MM.1S (cell line): ENCODE measurements around the gene PLXDC2.

Experiments used
- DNase-seq: peaks from one replicate; pipeline ENCODE4 v3.0.0-alpha.2; 2015
- H2AFZ ChIP-seq: fragments of 300-600 bp; sonication (generic); 2 replicates; pipeline ENCODE4 v1.6.0; 2016; ENCODE audit warnings: antibody characterized with exemption, low read length
- H3F3A ChIP-seq: fragments of 300-600 bp; sonication (generic); 2 replicates; pipeline ENCODE4 v1.6.1; 2016; ENCODE audit warnings: mild to moderate bottlenecking, antibody characterized with exemption, low read length, moderate library complexity, mixed read lengths; ENCODE audit not compliant: insufficient read depth
- H3K27ac ChIP-seq: fragments of 300-600 bp; sonication (generic); 2 replicates; pipeline ENCODE4 v1.5.1; 2016; ENCODE audit warnings: mild to moderate bottlenecking, low read length
- H3K27me3 ChIP-seq: fragments of 300-600 bp; sonication (generic); replicated peaks from 2 replicates; pipeline ENCODE4 v1.6.0; 2016; ENCODE audit warnings: low read length; ENCODE audit not compliant: insufficient read depth
- H3K36me3 ChIP-seq: fragments of 300-600 bp; sonication (generic); replicated peaks from 2 replicates; pipeline ENCODE4 v1.6.1; 2016; ENCODE audit warnings: mild to moderate bottlenecking, low read length, mixed read lengths; ENCODE audit not compliant: insufficient read depth
- H3K4me1 ChIP-seq: fragments of 300-600 bp; sonication (generic); 2 replicates; pipeline ENCODE4 v1.6.1; 2016; ENCODE audit warnings: low read length, mixed read lengths
- H3K4me2 ChIP-seq: fragments of 300-600 bp; sonication (generic); 2 replicates; pipeline ENCODE4 v1.6.0; 2016; ENCODE audit warnings: low read depth, low read length
- H3K4me3 ChIP-seq: fragments of 300-600 bp; sonication (generic); 2 replicates; pipeline ENCODE4 v1.5.1; 2016; ENCODE audit warnings: low read length, mixed read lengths
- H3K79me2 ChIP-seq: fragments of 300-600 bp; sonication (generic); 2 replicates; pipeline ENCODE4 v1.6.1; 2016; ENCODE audit warnings: mixed run types, low read length, mixed read lengths
- H3K9ac ChIP-seq: fragments of 300-600 bp; sonication (generic); 2 replicates; pipeline ENCODE4 v1.6.1; 2016; ENCODE audit warnings: low read length, mixed read lengths
- H3K9me2 ChIP-seq: fragments of 300-600 bp; sonication (generic); replicated peaks from 2 replicates; pipeline ENCODE4 v1.6.1; 2016; ENCODE audit warnings: mild to moderate bottlenecking, low read length, mixed read lengths; ENCODE audit not compliant: insufficient read depth
- H3K9me3 ChIP-seq: fragments of 300-600 bp; sonication (generic); replicated peaks from 2 replicates; pipeline ENCODE4 v1.6.1; 2016; ENCODE audit warnings: mild to moderate bottlenecking, low read length, mixed read lengths; ENCODE audit not compliant: insufficient read depth
- H4K20me1 ChIP-seq: fragments of 300-600 bp; sonication (generic); 2 replicates; pipeline ENCODE4 v1.6.1; 2016; ENCODE audit warnings: mild to moderate bottlenecking, low read length, moderate library complexity, mixed read lengths; ENCODE audit not compliant: insufficient read depth
- CTCF ChIP-seq: fragments of 300-600 bp; sonication (generic); IDR thresholded peaks from 2 replicates; pipeline ENCODE4 v1.5.1; 2016; ENCODE audit warnings: antibody characterized with exemption, low read length, mixed read lengths
- EZH2 ChIP-seq: fragments of 300-600 bp; sonication (generic); optimal IDR thresholded peaks from 2 replicates; pipeline ENCODE3; 2017; ENCODE audit warnings: low read depth, mild to moderate bottlenecking, antibody characterized with exemption, low read length, mixed read lengths
- EZH2phosphoT487 ChIP-seq: fragments of 300-600 bp; sonication (generic); IDR thresholded peaks from 2 replicates; pipeline ENCODE4 v1.6.1; 2018; ENCODE audit warnings: antibody characterized with exemption, low read length

The PLXDC2 gene

GRCh38 chr10:19985745-19986144 lies 169.5 kb downstream of the PLXDC2 start:
- H3K9me3 ChIP-seq, result no peaks in the 10 kb centered on the region
- no peak overlapping the region for H3K4me2 ChIP-seq
- H3K27me3 ChIP-seq, result no peaks in the 10 kb centered on the region
- H3F3A ChIP-seq, result no peaks in the 10 kb centered on the region
- DNase-seq, result no peak
- no peak overlapping the region for H3K27ac ChIP-seq
- H3K9ac ChIP-seq, result no peak overlapping the region
- no peak overlapping the region for H3K4me3 ChIP-seq
- no peaks in the 10 kb centered on the region for H3K36me3 ChIP-seq
- H2AFZ ChIP-seq, result no peak overlapping the region
- no peaks in the 10 kb centered on the region for H4K20me1 ChIP-seq
- H3K79me2 ChIP-seq, result no peaks in the 10 kb centered on the region
- H3K4me1 ChIP-seq, result no peaks in the 10 kb centered on the region
- TF ChIP-seq EZH2 (no peak), CTCF (no peak), EZH2phosphoT487 (no peak)
- H3K9me2 ChIP-seq, result no peaks in the 10 kb centered on the region

DNA sequence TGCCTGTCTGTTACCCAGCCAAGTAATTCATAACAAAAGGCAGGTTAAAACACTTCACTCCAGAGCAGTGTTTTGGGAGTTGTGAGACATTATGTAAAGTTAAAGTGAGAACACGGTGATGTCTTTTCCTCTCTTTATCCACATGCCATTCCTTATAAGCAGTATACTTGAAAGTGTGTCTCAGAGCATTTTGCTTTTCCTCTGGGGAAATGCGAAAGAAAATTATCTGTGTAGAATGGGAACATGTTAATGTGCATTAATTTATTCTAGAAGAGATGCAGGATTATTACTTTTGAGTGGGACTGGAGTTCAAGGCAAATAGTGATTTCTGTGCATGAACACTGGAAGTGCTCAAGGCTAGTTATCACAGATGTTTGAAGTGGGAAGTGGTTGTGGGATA lies 170.4 kb downstream of the PLXDC2 start:
- no peak for DNase-seq
- Histone ChIP-seq H3K27me3 (no peaks in the 10 kb centered on the region), H3F3A (no peaks in the 10 kb centered on the region), H2AFZ (no peak overlapping the region), H3K9me2 (no peaks in the 10 kb centered on the region), H3K4me2 (no peak overlapping the region), H4K20me1 (no peaks in the 10 kb centered on the region), H3K4me1 (no peaks in the 10 kb centered on the region), H3K4me3 (no peak overlapping the region), H3K36me3 (no peaks in the 10 kb centered on the region), H3K9ac (no peak overlapping the region), H3K27ac (no peak overlapping the region), H3K9me3 (no peaks in the 10 kb centered on the region), H3K79me2 (no peaks in the 10 kb centered on the region)
- TF ChIP-seq CTCF, result no peak

GRCh38 chr10:19987931-19988330 lies 171.7 kb downstream of the PLXDC2 start:
- H3K4me3 ChIP-seq, result no peak overlapping the region
- no peaks in the 10 kb centered on the region for H3K79me2 ChIP-seq
- H2AFZ ChIP-seq, result no peak overlapping the region
- no peak for TF ChIP-seq EZH2phosphoT487
- H3K27me3 ChIP-seq, result no peaks in the 10 kb centered on the region
- no peak overlapping the region for H3K9ac ChIP-seq
- no peak overlapping the region for H3K27ac ChIP-seq
- DNase-seq, result no peak
- H3K4me2 ChIP-seq, result no peak overlapping the region
- no peaks in the 10 kb centered on the region for H3K4me1 ChIP-seq
- H3K9me2 ChIP-seq, result no peaks in the 10 kb centered on the region
- H4K20me1 ChIP-seq, result no peaks in the 10 kb centered on the region
- no peaks in the 10 kb centered on the region for H3K9me3 ChIP-seq
- H3K36me3 ChIP-seq, result no peaks in the 10 kb centered on the region
- no peaks in the 10 kb centered on the region for H3F3A ChIP-seq

- H2AFZ ChIP-seq, result no peak overlapping the region
- no peaks in the 10 kb centered on the region for H3K9me2 ChIP-seq
- H3K27ac ChIP-seq, result no peak overlapping the region
- H3K9me3 ChIP-seq, result no peaks in the 10 kb centered on the region
- DNase-seq, result no peak
- no peak for TF ChIP-seq EZH2
- no peak for TF ChIP-seq EZH2phosphoT487
- no peak for TF ChIP-seq CTCF
- no peaks in the 10 kb centered on the region for H3K36me3 ChIP-seq
- no peaks in the 10 kb centered on the region for H3K79me2 ChIP-seq
- H3K4me2 ChIP-seq, result no peak overlapping the region
- no peaks in the 10 kb centered on the region for H3F3A ChIP-seq
- no peak overlapping the region for H3K9ac ChIP-seq
- no peak overlapping the region for H3K4me3 ChIP-seq
- no peaks in the 10 kb centered on the region for H3K4me1 ChIP-seq
- no peaks in the 10 kb centered on the region for H3K27me3 ChIP-seq
- H4K20me1 ChIP-seq, result no peaks in the 10 kb centered on the region
Observed at GRCh38 chr10:19993714-19994315, 177.6 kb downstream of the PLXDC2 start.
